22Rv1 (cell line): ENCODE measurements around the gene RTN4R.
"Not testable (repeated sequence)": the region's sequence is repeated elsewhere in the genome, so short reads cannot be mapped to it uniquely, and the experiment has no call there.

Experiments used
- H3K27ac ChIP-seq: fragments of 450-650 bp; 2 replicates; pipeline ENCODE4 v1.5.1; 2017
- ZFX ChIP-seq: fragments of 450-650 bp; IDR thresholded peaks from 2 replicates; pipeline ENCODE4 v1.6.1; 2017; ENCODE audit warnings: antibody characterized with exemption, borderline replicate concordance
- TF ChIP-seq, protein P1 (sequence below): fragments of 450-650 bp; IDR thresholded peaks from 2 replicates; pipeline ENCODE4 v1.5.1; 2017; ENCODE audit warnings: mild to moderate bottlenecking

Gene RTN4R

GRCh38 chr22:20264614-20265452 lies 3.3 kb downstream of the RTN4R start:
- H3K27ac ChIP-seq = no peak overlapping the region
- TF ChIP-seq ZFX = no peak
- TF ChIP-seq, protein P1, sequence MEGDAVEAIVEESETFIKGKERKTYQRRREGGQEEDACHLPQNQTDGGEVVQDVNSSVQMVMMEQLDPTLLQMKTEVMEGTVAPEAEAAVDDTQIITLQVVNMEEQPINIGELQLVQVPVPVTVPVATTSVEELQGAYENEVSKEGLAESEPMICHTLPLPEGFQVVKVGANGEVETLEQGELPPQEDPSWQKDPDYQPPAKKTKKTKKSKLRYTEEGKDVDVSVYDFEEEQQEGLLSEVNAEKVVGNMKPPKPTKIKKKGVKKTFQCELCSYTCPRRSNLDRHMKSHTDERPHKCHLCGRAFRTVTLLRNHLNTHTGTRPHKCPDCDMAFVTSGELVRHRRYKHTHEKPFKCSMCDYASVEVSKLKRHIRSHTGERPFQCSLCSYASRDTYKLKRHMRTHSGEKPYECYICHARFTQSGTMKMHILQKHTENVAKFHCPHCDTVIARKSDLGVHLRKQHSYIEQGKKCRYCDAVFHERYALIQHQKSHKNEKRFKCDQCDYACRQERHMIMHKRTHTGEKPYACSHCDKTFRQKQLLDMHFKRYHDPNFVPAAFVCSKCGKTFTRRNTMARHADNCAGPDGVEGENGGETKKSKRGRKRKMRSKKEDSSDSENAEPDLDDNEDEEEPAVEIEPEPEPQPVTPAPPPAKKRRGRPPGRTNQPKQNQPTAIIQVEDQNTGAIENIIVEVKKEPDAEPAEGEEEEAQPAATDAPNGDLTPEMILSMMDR = no peak

DNA sequence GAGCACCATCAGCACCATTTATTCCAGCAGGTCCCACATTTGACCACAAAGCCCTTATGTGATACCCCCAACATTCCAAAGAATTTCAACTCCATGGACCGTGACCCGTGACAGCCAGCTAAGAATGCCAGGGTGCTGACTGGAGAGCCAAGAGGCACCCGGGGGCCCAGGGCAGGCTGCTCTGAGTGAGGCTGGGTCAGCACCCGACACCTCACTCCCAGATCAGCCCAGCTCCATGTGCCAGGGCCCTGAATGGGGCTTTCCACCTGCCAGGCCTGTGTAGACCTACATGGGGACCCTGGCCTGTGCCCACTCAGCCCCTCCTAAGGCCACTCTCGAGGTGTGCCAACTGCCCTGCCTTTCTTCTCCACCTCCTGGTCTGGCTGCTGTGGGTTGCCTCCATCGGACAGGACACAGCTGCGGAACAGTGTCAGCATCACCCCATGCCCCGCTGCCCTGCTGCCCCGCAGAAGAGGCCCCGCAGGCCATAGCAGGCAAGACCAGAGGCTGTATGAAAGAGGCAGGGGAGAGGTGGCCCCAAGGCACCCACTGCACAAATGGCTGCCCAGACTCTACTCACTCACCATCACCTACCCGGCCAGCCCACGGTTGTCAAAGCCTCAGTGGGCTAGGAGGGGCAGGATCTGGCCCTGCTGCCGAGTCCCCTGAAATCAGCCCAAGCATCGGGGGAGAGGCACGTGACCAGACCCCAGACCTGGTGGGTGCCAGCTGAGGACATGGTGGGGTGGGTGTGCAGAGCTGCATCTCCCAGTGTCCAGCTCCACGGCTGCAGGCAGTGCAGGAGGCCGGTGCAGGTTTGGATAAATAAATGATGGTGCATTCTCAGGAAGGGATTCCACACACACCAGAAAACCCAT lies 4.5 kb downstream of the RTN4R start:
- not testable (repeated sequence) for H3K27ac ChIP-seq

GRCh38 chr22:20262582-20263147 lies 5.5 kb downstream of the RTN4R start:
- TF ChIP-seq ZFX = no peak
- TF ChIP-seq, protein P1 = no peak
- no peak overlapping the region for H3K27ac ChIP-seq

DNA sequence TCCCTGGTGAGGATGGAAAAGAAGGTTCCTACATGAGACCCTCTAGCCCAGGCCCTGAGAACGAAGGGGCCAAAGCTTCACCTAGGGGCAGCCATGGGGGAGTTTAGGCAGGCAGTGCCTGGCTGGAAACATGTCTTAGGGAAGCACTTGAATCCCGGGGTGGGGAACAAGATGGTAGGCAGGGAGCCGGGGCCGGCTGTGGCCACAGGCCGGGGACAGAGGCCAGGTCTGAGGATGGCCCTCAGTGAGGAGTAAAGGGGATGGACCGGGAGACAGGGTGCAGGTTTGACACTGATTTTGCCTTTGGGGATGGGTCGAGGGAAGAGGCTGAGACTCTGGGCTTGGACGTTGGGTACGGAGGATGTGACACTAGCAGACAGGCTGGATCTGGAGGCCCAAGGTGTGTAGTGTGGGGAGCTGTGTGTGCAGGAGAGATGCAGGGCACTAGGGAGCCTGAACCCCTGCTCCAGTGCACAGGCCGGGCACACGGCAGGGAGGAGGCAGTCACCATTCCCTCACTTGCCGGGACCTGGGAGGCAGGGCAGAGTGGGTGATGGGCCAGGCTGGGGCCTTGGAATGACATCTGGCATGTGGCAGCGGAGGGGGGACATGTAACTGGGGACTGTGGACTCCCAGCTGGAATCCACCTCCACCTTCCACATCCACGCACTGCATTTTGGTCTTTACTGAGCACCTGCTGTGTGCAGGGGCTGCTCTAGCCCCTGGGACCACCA lies 6.1 kb downstream of the RTN4R start:
- TF ChIP-seq ZFX = no peak
- TF ChIP-seq, protein P1 = no peak
- H3K27ac ChIP-seq = no peak overlapping the region

GRCh38 chr22:20260071-20260765 lies 7.9 kb downstream of the RTN4R start:
- TF ChIP-seq, protein P1 = no peak
- no peak for TF ChIP-seq ZFX
- no peak overlapping the region for H3K27ac ChIP-seq

GRCh38 chr22:20259327-20259688 lies 8.8 kb downstream of the RTN4R start:
- H3K27ac ChIP-seq = no peak overlapping the region
- TF ChIP-seq, protein P1 = no peak
- TF ChIP-seq ZFX = no peak
